CD8-positive, alpha-beta memory T cell (primary cell): Measurements from ENCODE around the gene RTL10. TPM values are rescaled to one million over a fixed set of nuclear protein-coding genes. Genes with fewer than 3 reads are reported as not detected.
"Not testable (repeated sequence)": the region's sequence is repeated elsewhere in the genome, so short reads cannot be mapped to it uniquely, and the experiment has no call there.

ENCODE experiments used
- CTCF ChIA-PET: fragments of 350-600 bp; sonication (Branson Sonifier 250); formaldehyde crosslinking; loops from one replicate; lab custom pipeline; 2021; ENCODE audit warnings: antibody characterized with exemption; lab: Charles Lee
- POLR2A ChIA-PET: fragments of 350-600 bp; sonication (Branson Sonifier 250); formaldehyde crosslinking; loops from one replicate; lab custom pipeline; 2021; ENCODE audit warnings: antibody characterized with exemption; lab: Charles Lee
- DNase-seq, 5 donors: peaks; one replicate each; pipeline versions ENCODE4 v3.0.0 to v3.0.0-alpha.2; 2020 to 2022; ENCODE audit warnings: mixed read lengths in 1 of 5
- H3K27ac ChIP-seq: one replicate; pipeline ENCODE4 v1.7.0; 2013; ENCODE audit warnings: low read depth, mild to moderate bottlenecking, low read length, moderate library complexity
- H3K27me3 ChIP-seq: 2 replicates; pipeline ENCODE4 v1.7.0; 2013; ENCODE audit warnings: low read length, mild to moderate bottlenecking; ENCODE audit not compliant: insufficient read depth, poor library complexity, severe bottlenecking
- H3K36me3 ChIP-seq: 2 replicates; pipeline ENCODE4 v1.7.0; 2013; ENCODE audit warnings: mild to moderate bottlenecking, low read length, moderate library complexity; ENCODE audit not compliant: insufficient read depth
- H3K4me1 ChIP-seq: 2 replicates; pipeline ENCODE4 v1.7.0; 2013; ENCODE audit warnings: mild to moderate bottlenecking, low read length, moderate library complexity; ENCODE audit not compliant: insufficient read depth
- H3K4me3 ChIP-seq: 2 replicates; pipeline ENCODE4 v1.7.0; 2013; ENCODE audit warnings: mild to moderate bottlenecking, low read length
- H3K9me3 ChIP-seq: 2 replicates; pipeline ENCODE4 v1.7.0; 2013; ENCODE audit warnings: mild to moderate bottlenecking, low read length
- H3K27ac Mint-ChIP-seq, 8 donors: one replicate each; pipeline ENCODE4 v1.8.0; 2020 to 2021; ENCODE audit warnings: mixed read lengths in 8 of 8, mild to moderate bottlenecking in 6 of 8, inconsistent platforms in 3 of 8, moderate library complexity in 3 of 8
- H3K27me3 Mint-ChIP-seq, 2 donors: one replicate each; pipeline ENCODE4 v1.8.0; 2020 to 2021; ENCODE audit warnings: mixed read lengths in 2 of 2, mild to moderate bottlenecking in 1 of 2, moderate library complexity in 1 of 2
- H3K36me3 Mint-ChIP-seq, 3 donors: one replicate each; pipeline ENCODE4 v1.8.0; 2020 to 2021; ENCODE audit warnings: mixed read lengths in 3 of 3, inconsistent platforms in 1 of 3, mild to moderate bottlenecking in 1 of 3
- H3K4me1 Mint-ChIP-seq, 3 donors: one replicate each; pipeline ENCODE4 v1.8.0; 2020 to 2021; ENCODE audit warnings: mixed read lengths in 3 of 3, inconsistent platforms in 1 of 3, mild to moderate bottlenecking in 1 of 3
- H3K4me3 Mint-ChIP-seq, 7 donors: one replicate each; pipeline ENCODE4 v1.8.0; 2020 to 2021; ENCODE audit warnings: mixed read lengths in 7 of 7, mild to moderate bottlenecking in 6 of 7, moderate library complexity in 4 of 7, inconsistent platforms in 2 of 7
- H3K9me3 Mint-ChIP-seq, 5 donors: one replicate each; pipeline ENCODE4 v1.8.0; 2020 to 2022; ENCODE audit warnings: mixed read lengths in 5 of 5, mild to moderate bottlenecking in 3 of 5, moderate library complexity in 2 of 5, inconsistent platforms in 1 of 5
- polyA plus RNA-seq: library from polyadenylated mRNA; unstranded; fragments of 300-500 nt; fragmentation: Illumina TruSeq; gene quantifications from one replicate; pipeline ENCODE4 v1.2.3, GENCODE V29; 2021
- total RNA-seq, 2 experiments: library from RNA; stranded (reverse); gene quantifications; one replicate each; pipeline ENCODE4 v1.2.3, GENCODE V29; 2021

The RTL10 gene
- total and polyA plus RNA-seq, 3 experiments from 2014 or later: 10.8 to 23.2 (median 18.1) TPM

- H3K4me3 ChIP-seq: no peak overlapping the region
- Mint-ChIP-seq H3K4me1 (peaks cover 32 to 50% (median 39%) of the 10 kb centered on the region in 3 donors), H3K27ac (peak overlapping the region in 6 of 8 donors; percentile 68 to 87 (median 80)), H3K9me3 (no peaks in the 10 kb centered on the region), H3K36me3 (no peaks in the 10 kb centered on the region), H3K27me3 (no peaks in the 10 kb centered on the region), H3K4me3 (peak overlapping the region in 2 of 7 donors; percentile 6 to 13)
- H3K36me3 ChIP-seq: no peaks in the 10 kb centered on the region
- POLR2A ChIA-PET: no interaction called here
- peaks cover 75% of the 10 kb centered on the region for H3K4me1 ChIP-seq
- DNase-seq: peak in 1 of 5 donors; percentile 29
- CTCF ChIA-PET: interaction anchor here (1.2 kb wide), 1 partner anchor 157 kb away, joined by 7 read pairs; no protein-coding TSS in a partner anchor
- no peak overlapping the region for H3K27ac ChIP-seq
- no peaks in the 10 kb centered on the region for H3K27me3 ChIP-seq
- H3K9me3 ChIP-seq: no peaks in the 10 kb centered on the region
Observed at GRCh38 chr22:19887256-19887985, 32.7 kb upstream of the RTL10 start.

GRCh38 chr22:19886605-19887255 lies 32.1 kb upstream of the RTL10 start:
- peak overlapping the region; percentile 39 for H3K27ac ChIP-seq
- ChIA-PET CTCF (interaction anchor here (1.2 kb wide), 1 partner anchor 156 kb away, joined by 7 read pairs; no protein-coding TSS in a partner anchor), POLR2A (no interaction called here)
- peak in 3 of 5 donors; percentile 13 to 68 (median 31) for DNase-seq
- H3K9me3 ChIP-seq: no peaks in the 10 kb centered on the region
- Mint-ChIP-seq H3K36me3 (no peaks in the 10 kb centered on the region), H3K9me3 (no peaks in the 10 kb centered on the region), H3K4me1 (peaks cover 26 to 43% (median 32%) of the 10 kb centered on the region in 3 donors), H3K27me3 (no peaks in the 10 kb centered on the region), H3K27ac (peak overlapping the region; percentile 61 to 87 (median 77)), H3K4me3 (peak overlapping the region in 2 of 7 donors; percentile 6 to 13)
- no peaks in the 10 kb centered on the region for H3K27me3 ChIP-seq
- peaks cover 72% of the 10 kb centered on the region for H3K4me1 ChIP-seq
- H3K36me3 ChIP-seq: no peaks in the 10 kb centered on the region
- H3K4me3 ChIP-seq: peak overlapping the region; percentile 5

GRCh38 chr22:19885841-19886592 lies 31.3 kb upstream of the RTL10 start:
- CTCF ChIA-PET: no interaction called here
- no peaks in the 10 kb centered on the region for H3K9me3 Mint-ChIP-seq
- no peaks in the 10 kb centered on the region for H3K36me3 Mint-ChIP-seq
- peak overlapping the region in 5 of 8 donors; percentile 43 to 89 (median 68) for H3K27ac Mint-ChIP-seq
- H3K4me3 Mint-ChIP-seq: peak overlapping the region in 1 of 7 donors; percentile 32
- POLR2A ChIA-PET: no interaction called here
- Histone ChIP-seq H3K36me3 (no peaks in the 10 kb centered on the region), H3K4me1 (peaks cover 68% of the 10 kb centered on the region), H3K4me3 (peak overlapping the region; percentile 1), H3K27ac (no peak overlapping the region), H3K27me3 (no peaks in the 10 kb centered on the region), H3K9me3 (no peaks in the 10 kb centered on the region)
- DNase-seq: no peak
- H3K27me3 Mint-ChIP-seq: no peaks in the 10 kb centered on the region
- H3K4me1 Mint-ChIP-seq: peaks cover 20 to 36% (median 25%) of the 10 kb centered on the region in 3 donors

GRCh38 chr22:19884954-19885751 lies 30.5 kb upstream of the RTL10 start:
- H3K36me3 Mint-ChIP-seq: no peaks in the 10 kb centered on the region
- H3K4me3 Mint-ChIP-seq: no peak overlapping the region
- H3K27me3 Mint-ChIP-seq: no peaks in the 10 kb centered on the region
- peak in 1 of 5 donors; percentile 20 for DNase-seq
- Histone ChIP-seq H3K27me3 (no peaks in the 10 kb centered on the region), H3K9me3 (no peaks in the 10 kb centered on the region), H3K27ac (no peak overlapping the region), H3K4me1 (peaks cover 59% of the 10 kb centered on the region), H3K4me3 (peak overlapping the region; percentile 1), H3K36me3 (no peaks in the 10 kb centered on the region)
- CTCF ChIA-PET: interaction anchor here (1.0 to 1.3 kb wide), 3 partner anchors 18 to 155 kb away, joined by 3 to 5 read pairs (median 3); no protein-coding TSS in a partner anchor
- POLR2A ChIA-PET: no interaction called here
- H3K4me1 Mint-ChIP-seq: peaks cover 15 to 27% (median 19%) of the 10 kb centered on the region in 3 donors
- peak overlapping the region in 2 of 8 donors; percentile 68 to 88 for H3K27ac Mint-ChIP-seq
- no peaks in the 10 kb centered on the region for H3K9me3 Mint-ChIP-seq

- ChIA-PET POLR2A (no interaction called here), CTCF (interaction anchor here (1.0 to 1.3 kb wide), 3 partner anchors 18 to 154 kb away, joined by 3 to 5 read pairs (median 3); no protein-coding TSS in a partner anchor)
- H3K4me1 Mint-ChIP-seq: peaks cover 11 to 23% (median 16%) of the 10 kb centered on the region in 3 donors
- H3K27me3 Mint-ChIP-seq: no peaks in the 10 kb centered on the region
- Histone ChIP-seq H3K36me3 (no peaks in the 10 kb centered on the region), H3K27ac (no peak overlapping the region), H3K4me3 (no peak overlapping the region), H3K4me1 (peaks cover 54% of the 10 kb centered on the region), H3K9me3 (no peaks in the 10 kb centered on the region), H3K27me3 (no peaks in the 10 kb centered on the region)
- no peaks in the 10 kb centered on the region for H3K36me3 Mint-ChIP-seq
- H3K4me3 Mint-ChIP-seq: no peak overlapping the region
- H3K27ac Mint-ChIP-seq: no peak overlapping the region
- no peak for DNase-seq
- H3K9me3 Mint-ChIP-seq: no peaks in the 10 kb centered on the region
Observed at GRCh38 chr22:19884161-19884953, 29.7 kb upstream of the RTL10 start.

- H3K36me3 Mint-ChIP-seq, H3K27me3 Mint-ChIP-seq, H3K4me3 ChIP-seq, POLR2A ChIA-PET, H3K4me3 Mint-ChIP-seq, H3K27me3 ChIP-seq, H3K27ac ChIP-seq, H3K36me3 ChIP-seq, DNase-seq, H3K9me3 ChIP-seq, H3K9me3 Mint-ChIP-seq, CTCF ChIA-PET: not testable (repeated sequence)
- peaks cover 53% of the 10 kb centered on the region for H3K4me1 ChIP-seq
- H3K27ac Mint-ChIP-seq: peak overlapping the region in 1 of 8 donors; percentile 87
- peaks cover 11 to 23% (median 16%) of the 10 kb centered on the region in 3 donors for H3K4me1 Mint-ChIP-seq
Observed at GRCh38 chr22:19883446-19883845, 28.8 kb upstream of the RTL10 start.
